ENCODE measurements around the gene PLCG2.

- TF ChIP-seq, protein P1, sequence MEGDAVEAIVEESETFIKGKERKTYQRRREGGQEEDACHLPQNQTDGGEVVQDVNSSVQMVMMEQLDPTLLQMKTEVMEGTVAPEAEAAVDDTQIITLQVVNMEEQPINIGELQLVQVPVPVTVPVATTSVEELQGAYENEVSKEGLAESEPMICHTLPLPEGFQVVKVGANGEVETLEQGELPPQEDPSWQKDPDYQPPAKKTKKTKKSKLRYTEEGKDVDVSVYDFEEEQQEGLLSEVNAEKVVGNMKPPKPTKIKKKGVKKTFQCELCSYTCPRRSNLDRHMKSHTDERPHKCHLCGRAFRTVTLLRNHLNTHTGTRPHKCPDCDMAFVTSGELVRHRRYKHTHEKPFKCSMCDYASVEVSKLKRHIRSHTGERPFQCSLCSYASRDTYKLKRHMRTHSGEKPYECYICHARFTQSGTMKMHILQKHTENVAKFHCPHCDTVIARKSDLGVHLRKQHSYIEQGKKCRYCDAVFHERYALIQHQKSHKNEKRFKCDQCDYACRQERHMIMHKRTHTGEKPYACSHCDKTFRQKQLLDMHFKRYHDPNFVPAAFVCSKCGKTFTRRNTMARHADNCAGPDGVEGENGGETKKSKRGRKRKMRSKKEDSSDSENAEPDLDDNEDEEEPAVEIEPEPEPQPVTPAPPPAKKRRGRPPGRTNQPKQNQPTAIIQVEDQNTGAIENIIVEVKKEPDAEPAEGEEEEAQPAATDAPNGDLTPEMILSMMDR (IDR thresholded peaks at IDR 0.05; ENCODE audit: insufficient read depth, low read length), result no peak
- no peak for TF ChIP-seq POLR2AphosphoS5 (IDR thresholded peaks at IDR 0.05; ENCODE audit: low read depth)
Measured at GRCh38 chr16:81790277-81790676, 11.2 kb downstream of the PLCG2 start.
